ENCODE results near the gene MBNL3.

Gene MBNL3

DNA sequence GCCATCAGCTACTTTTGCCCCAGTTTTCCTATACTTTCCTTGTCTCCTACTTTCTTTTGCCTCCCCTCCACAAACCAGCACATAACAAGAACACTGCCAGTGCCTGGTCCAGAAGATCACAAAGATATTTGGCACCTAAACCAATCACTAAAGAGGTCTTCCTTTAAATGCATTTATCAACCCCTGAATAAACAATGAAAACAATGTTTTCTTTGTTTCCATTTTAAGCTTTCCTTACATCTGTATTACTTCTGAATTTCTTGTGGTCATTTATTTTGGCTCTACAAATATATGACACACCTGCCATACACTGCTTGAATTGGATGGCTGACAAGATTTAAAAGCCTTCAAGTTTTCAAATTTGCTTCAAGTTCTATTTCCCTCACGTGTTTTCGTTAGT, 43.9 kb downstream of the MBNL3 start:
- H3K4me3 ChIP-seq (ENCODE audit: low read length) = no peak overlapping the region
- TF ChIP-seq, protein P1, sequence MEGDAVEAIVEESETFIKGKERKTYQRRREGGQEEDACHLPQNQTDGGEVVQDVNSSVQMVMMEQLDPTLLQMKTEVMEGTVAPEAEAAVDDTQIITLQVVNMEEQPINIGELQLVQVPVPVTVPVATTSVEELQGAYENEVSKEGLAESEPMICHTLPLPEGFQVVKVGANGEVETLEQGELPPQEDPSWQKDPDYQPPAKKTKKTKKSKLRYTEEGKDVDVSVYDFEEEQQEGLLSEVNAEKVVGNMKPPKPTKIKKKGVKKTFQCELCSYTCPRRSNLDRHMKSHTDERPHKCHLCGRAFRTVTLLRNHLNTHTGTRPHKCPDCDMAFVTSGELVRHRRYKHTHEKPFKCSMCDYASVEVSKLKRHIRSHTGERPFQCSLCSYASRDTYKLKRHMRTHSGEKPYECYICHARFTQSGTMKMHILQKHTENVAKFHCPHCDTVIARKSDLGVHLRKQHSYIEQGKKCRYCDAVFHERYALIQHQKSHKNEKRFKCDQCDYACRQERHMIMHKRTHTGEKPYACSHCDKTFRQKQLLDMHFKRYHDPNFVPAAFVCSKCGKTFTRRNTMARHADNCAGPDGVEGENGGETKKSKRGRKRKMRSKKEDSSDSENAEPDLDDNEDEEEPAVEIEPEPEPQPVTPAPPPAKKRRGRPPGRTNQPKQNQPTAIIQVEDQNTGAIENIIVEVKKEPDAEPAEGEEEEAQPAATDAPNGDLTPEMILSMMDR (conservative IDR thresholded peaks at IDR 0.05; ENCODE audit: low read depth, low read length) = no peak
- DNase-seq (ENCODE audit: low read depth) = no peak

DNA sequence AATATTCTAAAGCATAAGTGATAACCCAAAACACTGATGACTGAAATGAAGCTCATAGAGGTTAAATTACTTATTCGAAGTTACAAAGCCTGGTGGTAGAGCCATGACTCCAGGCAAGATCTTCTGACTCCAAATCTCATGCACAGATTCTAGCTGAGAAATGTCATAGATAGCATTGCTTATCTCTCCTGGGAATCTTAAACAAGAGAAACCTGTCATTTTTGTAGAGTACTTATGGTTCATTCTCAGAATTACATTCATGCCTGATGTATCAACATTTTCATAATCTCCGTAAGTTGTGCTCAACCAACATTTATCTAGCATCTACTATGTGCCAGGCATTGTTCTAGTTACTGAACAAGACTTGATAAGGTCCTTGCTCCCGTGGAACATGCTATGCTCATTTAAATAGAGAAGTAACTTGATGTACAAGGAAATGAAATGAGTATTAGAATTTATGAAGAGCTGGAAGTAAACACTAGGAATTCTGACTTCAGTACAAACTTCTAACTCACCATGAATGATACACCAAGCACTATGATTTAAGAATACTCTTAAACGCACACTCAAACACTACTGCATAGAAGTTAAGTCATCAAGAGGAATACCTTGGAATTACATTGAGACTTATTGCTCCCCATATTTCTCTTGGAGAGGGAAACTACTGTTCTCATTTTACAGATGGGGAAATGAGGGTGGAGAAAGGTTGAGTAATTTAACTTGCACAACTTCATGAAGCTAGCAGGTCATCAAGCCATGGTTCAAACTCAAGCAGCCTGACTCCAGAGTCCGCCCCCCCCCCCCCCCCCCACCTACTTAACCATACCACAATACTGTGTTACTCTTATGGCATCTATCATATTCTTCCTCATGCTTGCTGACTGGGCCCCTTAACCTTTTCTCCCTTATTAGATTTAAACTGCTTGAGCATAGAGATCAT, 45.4 kb downstream of the MBNL3 start:
- TF ChIP-seq, protein P1 (conservative IDR thresholded peaks at IDR 0.05; ENCODE audit: low read depth, low read length) = no peak
- no peak for DNase-seq (ENCODE audit: low read depth)
- no peak overlapping the region for H3K4me3 ChIP-seq (ENCODE audit: low read length)

DNA sequence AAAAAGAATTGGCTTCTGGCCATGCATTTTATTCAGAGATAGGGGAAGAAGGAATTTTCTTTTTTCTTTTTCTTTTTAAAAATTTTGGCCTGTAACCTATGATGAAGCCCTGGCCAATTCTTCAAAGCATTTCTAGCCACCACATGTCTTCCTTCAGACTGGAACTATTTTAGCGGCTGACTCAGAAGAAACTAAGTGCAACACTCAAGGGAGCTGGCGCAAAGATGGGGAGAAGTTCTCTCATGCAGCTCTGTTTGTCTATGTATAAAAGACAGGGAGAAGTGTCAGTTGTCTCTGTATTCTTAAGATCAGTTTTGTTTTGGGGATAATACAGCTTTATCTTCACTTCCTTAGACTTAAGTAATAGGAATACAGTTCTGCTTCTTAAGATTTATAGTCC, 46.1 kb downstream of the MBNL3 start:
- DNase-seq (ENCODE audit: low read depth) = no peak
- no peak overlapping the region for H3K4me3 ChIP-seq (ENCODE audit: low read length)
- TF ChIP-seq, protein P1 (conservative IDR thresholded peaks at IDR 0.05; ENCODE audit: low read depth, low read length) = no peak

DNA sequence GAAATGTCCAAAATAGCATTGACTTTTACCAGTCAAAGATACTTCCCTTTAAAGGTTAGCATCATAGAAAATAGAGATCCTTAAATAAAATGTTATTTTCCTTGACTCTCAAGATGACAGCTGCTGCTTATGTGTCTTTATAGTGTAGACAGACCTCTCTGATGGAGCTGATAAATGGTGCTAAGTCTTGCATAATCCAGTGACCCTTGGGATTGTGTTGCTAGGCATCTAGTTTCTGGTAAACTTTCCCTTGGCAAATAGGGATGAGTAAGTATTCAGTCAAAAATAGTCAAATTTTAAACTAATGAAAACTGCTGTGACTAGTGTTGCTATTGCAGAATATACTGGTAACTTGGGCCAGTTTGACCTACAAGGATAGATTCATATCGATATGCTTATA, 53.6 kb downstream of the MBNL3 start:
- TF ChIP-seq, protein P1 (conservative IDR thresholded peaks at IDR 0.05; ENCODE audit: low read depth, low read length) = no peak
- H3K4me3 ChIP-seq (ENCODE audit: low read length) = no peak overlapping the region
- DNase-seq (ENCODE audit: low read depth) = no peak

DNA sequence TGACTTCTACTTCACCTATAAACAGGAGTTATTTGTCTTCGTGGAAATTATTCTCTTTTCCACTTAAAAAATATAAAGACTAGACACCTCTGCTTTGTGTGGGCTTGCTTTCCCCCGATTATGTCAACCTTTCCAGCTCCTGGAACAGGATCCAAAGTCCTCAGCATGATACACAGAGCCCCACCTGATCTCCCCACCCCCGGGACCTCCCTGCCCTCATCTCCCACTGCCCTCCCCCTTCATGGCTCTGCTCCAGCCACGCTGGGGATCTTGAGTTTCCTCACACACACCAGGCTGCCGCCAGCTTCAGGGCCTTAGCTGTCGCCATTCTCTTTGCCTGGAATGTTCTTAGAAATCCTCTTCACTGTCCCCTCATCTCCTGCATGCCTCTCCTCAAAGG, 55.3 kb downstream of the MBNL3 start:
- H3K4me3 ChIP-seq (ENCODE audit: low read length) = no peak overlapping the region
- TF ChIP-seq, protein P1 (conservative IDR thresholded peaks at IDR 0.05; ENCODE audit: low read depth, low read length) = no peak
- DNase-seq (ENCODE audit: low read depth) = no peak

DNA sequence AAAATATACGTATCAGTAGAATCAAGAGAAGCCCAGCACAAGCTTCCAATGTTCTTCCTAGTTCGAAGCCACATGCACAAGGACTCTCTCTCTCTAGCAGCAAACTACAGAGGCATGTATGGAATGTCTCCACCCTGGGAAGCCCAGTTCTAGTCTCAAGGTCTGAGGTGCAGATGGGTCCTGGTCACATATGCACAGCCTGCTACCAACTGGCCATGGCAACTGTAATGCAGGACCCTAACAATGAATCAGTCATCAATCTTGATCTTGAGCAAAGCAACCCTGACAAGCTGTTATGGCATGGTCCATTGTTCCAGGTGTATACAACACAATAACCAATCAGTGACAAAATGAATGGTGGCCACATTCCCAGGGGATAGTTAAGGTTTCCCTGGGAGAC, 55.8 kb downstream of the MBNL3 start:
- H3K4me3 ChIP-seq (ENCODE audit: low read length) = no peak overlapping the region
- DNase-seq (ENCODE audit: low read depth) = no peak
- TF ChIP-seq, protein P1 (conservative IDR thresholded peaks at IDR 0.05; ENCODE audit: low read depth, low read length) = no peak

DNA sequence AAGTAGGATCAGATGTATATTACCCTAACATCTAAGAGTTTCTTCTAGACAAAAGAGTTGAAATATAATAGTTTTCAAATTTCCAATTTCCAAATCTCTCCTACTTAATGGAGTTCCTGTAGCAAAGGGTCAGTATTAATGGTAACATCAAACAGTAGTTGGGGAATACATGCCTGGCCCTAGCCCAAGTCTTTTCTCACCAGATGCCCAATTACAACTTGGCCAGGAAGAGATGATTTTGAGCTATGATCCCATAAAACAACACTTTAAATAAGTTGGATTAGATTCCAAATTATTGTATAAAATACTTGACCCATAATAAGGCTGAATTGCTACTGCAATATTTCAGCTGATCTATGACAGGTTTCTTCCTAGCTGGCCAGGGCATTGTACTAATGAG, 59.9 kb downstream of the MBNL3 start:
- TF ChIP-seq, protein P1 (conservative IDR thresholded peaks at IDR 0.05; ENCODE audit: low read depth, low read length) = no peak
- no peak for DNase-seq (ENCODE audit: low read depth)
- no peak overlapping the region for H3K4me3 ChIP-seq (ENCODE audit: low read length)
